ENCODE measurements around the gene TMEM212. TPM values are rescaled to one million over a fixed set of nuclear protein-coding genes. Genes with fewer than 3 reads are reported as not detected.
A peak's percentile ranks its signal among the peaks of the same experiment; 100 is the strongest.

The TMEM212 gene
- total and polyA plus RNA-seq, 9 of the 15 experiments (the other 6 are each of a cell fraction or from before 2014, with no cell fraction given): not detected

DNA sequence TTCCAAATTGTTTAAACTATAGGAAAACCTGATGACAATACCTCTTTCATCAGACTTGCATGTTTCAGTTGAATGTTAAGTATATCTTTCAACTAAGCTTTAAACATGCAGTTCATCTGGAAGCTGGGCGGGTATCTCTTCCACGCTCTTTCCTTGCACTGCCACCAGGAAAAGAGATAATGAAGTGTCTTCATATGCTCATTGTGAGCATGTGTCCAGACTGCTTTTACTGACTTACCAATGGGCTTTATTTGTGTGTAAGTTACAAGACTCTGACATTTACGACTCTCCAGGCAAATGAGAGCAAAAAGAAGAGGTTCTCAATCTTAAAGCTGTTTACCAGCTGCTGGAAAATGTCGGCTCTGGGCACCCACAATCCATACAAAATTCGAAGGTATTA, 52.8 kb downstream of the TMEM212 start:
- ATAC-seq (peak; percentile 58; the same call in 2 of the 3 replicates), DNase-seq (ENCODE audit: extremely low read depth in 1 of 4, low spot score in 3 of 4) (peak in 1 of 4 experiments; percentile 17), FAIRE-seq (no peak)
- no peak overlapping the region for H3K9ac ChIP-seq (ENCODE audit: insufficient read depth in 1 of 2, low read depth in 2 of 2, low read length in 2 of 2)
- H4K20me1 ChIP-seq (replicated peaks; ENCODE audit: control insufficient read depth, insufficient read depth, low read length): no peaks in the 10 kb centered on the region
- 29% methylated on average over 5 of the region's 5 CpGs for WGBS (ENCODE audit: insufficient coverage, low coverage, missing lambda C conversion rate)
- no peaks in the 10 kb centered on the region for H3K36me3 ChIP-seq (ENCODE audit: control insufficient read depth, insufficient read depth, low read length)
- H3K4me3 ChIP-seq: no peak overlapping the region
- no peak overlapping the region for H3K27ac ChIP-seq (ENCODE audit: extremely low read depth, low read depth, low read length)
- no peaks in the 10 kb centered on the region for H3K9me1 ChIP-seq (ENCODE audit: control insufficient read depth, insufficient read depth, low read length)
- peaks cover 0 to 8% of the 10 kb centered on the region in 2 experiments; a peak in 4 of 5 replicates for H3K4me1 ChIP-seq (replicated peaks in 1 of 2; ENCODE audit: control insufficient read depth in 2 of 2, insufficient read depth in 2 of 2, low read length in 2 of 2)
- ChIA-PET CTCF (ENCODE audit: low intra/inter-chr PET ratio) (no interaction called here), POLR2A (interaction anchor here (0.5 to 1.0 kb wide), 4 partner anchors 14 to 141 kb away, joined by 3 to 4 read pairs (median 3); no protein-coding TSS in a partner anchor)
- peak overlapping the region; percentile 60 for H2AFZ ChIP-seq (ENCODE audit: low read depth, low read length)
- no peak overlapping the region for H3K4me2 ChIP-seq (ENCODE audit: insufficient read depth, low read length)
- H3K27me3 ChIP-seq (ENCODE audit: control insufficient read depth in 2 of 2, insufficient read depth in 2 of 2, low read length in 2 of 2): no peaks in the 10 kb centered on the region
- TF ChIP-seq, protein P1, sequence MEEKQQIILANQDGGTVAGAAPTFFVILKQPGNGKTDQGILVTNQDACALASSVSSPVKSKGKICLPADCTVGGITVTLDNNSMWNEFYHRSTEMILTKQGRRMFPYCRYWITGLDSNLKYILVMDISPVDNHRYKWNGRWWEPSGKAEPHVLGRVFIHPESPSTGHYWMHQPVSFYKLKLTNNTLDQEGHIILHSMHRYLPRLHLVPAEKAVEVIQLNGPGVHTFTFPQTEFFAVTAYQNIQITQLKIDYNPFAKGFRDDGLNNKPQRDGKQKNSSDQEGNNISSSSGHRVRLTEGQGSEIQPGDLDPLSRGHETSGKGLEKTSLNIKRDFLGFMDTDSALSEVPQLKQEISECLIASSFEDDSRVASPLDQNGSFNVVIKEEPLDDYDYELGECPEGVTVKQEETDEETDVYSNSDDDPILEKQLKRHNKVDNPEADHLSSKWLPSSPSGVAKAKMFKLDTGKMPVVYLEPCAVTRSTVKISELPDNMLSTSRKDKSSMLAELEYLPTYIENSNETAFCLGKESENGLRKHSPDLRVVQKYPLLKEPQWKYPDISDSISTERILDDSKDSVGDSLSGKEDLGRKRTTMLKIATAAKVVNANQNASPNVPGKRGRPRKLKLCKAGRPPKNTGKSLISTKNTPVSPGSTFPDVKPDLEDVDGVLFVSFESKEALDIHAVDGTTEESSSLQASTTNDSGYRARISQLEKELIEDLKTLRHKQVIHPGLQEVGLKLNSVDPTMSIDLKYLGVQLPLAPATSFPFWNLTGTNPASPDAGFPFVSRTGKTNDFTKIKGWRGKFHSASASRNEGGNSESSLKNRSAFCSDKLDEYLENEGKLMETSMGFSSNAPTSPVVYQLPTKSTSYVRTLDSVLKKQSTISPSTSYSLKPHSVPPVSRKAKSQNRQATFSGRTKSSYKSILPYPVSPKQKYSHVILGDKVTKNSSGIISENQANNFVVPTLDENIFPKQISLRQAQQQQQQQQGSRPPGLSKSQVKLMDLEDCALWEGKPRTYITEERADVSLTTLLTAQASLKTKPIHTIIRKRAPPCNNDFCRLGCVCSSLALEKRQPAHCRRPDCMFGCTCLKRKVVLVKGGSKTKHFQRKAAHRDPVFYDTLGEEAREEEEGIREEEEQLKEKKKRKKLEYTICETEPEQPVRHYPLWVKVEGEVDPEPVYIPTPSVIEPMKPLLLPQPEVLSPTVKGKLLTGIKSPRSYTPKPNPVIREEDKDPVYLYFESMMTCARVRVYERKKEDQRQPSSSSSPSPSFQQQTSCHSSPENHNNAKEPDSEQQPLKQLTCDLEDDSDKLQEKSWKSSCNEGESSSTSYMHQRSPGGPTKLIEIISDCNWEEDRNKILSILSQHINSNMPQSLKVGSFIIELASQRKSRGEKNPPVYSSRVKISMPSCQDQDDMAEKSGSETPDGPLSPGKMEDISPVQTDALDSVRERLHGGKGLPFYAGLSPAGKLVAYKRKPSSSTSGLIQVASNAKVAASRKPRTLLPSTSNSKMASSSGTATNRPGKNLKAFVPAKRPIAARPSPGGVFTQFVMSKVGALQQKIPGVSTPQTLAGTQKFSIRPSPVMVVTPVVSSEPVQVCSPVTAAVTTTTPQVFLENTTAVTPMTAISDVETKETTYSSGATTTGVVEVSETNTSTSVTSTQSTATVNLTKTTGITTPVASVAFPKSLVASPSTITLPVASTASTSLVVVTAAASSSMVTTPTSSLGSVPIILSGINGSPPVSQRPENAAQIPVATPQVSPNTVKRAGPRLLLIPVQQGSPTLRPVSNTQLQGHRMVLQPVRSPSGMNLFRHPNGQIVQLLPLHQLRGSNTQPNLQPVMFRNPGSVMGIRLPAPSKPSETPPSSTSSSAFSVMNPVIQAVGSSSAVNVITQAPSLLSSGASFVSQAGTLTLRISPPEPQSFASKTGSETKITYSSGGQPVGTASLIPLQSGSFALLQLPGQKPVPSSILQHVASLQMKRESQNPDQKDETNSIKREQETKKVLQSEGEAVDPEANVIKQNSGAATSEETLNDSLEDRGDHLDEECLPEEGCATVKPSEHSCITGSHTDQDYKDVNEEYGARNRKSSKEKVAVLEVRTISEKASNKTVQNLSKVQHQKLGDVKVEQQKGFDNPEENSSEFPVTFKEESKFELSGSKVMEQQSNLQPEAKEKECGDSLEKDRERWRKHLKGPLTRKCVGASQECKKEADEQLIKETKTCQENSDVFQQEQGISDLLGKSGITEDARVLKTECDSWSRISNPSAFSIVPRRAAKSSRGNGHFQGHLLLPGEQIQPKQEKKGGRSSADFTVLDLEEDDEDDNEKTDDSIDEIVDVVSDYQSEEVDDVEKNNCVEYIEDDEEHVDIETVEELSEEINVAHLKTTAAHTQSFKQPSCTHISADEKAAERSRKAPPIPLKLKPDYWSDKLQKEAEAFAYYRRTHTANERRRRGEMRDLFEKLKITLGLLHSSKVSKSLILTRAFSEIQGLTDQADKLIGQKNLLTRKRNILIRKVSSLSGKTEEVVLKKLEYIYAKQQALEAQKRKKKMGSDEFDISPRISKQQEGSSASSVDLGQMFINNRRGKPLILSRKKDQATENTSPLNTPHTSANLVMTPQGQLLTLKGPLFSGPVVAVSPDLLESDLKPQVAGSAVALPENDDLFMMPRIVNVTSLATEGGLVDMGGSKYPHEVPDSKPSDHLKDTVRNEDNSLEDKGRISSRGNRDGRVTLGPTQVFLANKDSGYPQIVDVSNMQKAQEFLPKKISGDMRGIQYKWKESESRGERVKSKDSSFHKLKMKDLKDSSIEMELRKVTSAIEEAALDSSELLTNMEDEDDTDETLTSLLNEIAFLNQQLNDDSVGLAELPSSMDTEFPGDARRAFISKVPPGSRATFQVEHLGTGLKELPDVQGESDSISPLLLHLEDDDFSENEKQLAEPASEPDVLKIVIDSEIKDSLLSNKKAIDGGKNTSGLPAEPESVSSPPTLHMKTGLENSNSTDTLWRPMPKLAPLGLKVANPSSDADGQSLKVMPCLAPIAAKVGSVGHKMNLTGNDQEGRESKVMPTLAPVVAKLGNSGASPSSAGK (IDR thresholded peaks at IDR 0.05): 0 out of 2 replicates have a peak, but pooled peaks have one; percentile 18
- peak in 1 of 2 experiments; percentile 34; a peak in 1 of 4 replicates for TF ChIP-seq MAZ (CRISPR knock-in tag; conservative IDR thresholded peaks at IDR 0.05 in 1 of 2, IDR thresholded peaks at IDR 0.05 in 1 of 2)
- no peak for TF ChIP-seq RHOXF2B (CRISPR knock-in tag; conservative IDR thresholded peaks at IDR 0.05)
- intact Hi-C loops (cut with micrococcal nuclease): no loop called here
- H3K9me3 ChIP-seq (replicated peaks; ENCODE audit: control insufficient read depth, insufficient read depth, low read depth, low read length): no peaks in the 10 kb centered on the region
- no TSS peak for BruUV-seq (replicated peaks)
- in situ Hi-C loops (cut with MboI): no loop called here
- no peaks in the 10 kb centered on the region for H3K79me2 ChIP-seq (ENCODE audit: control insufficient read depth, insufficient read depth, low read length)
